Caco-2 (cell line): ENCODE data around the gene EXD3. TPM values are rescaled to one million over a fixed set of nuclear protein-coding genes. Genes with fewer than 3 reads are reported as not detected.

Experiments used
- BruUV-seq: library from RNA; stranded (reverse); fragments of 400-500 nt; replicated peaks from 2 replicates; lab custom pipeline; 2021; lab: Mats Ljungman, UMichigan
- CTCF ChIA-PET: fragments of 300-600 bp; sonication (Branson Sonifier 250); formaldehyde crosslinking; loops from one replicate; lab custom pipeline; 2022; ENCODE audit warnings: antibody characterized with exemption; lab: Charles Lee
- POLR2A ChIA-PET: fragments of 300-600 bp; sonication (Branson Sonifier 250); formaldehyde crosslinking; loops from one replicate; lab custom pipeline; 2022; ENCODE audit warnings: antibody characterized with exemption; lab: Charles Lee
- DNase-seq, 2 experiments: peaks; one replicate each; pipeline versions ENCODE4 v3.0.0 to v3.0.0-alpha.2; 2020 to 2022
- H3K27me3 ChIP-seq: replicated peaks from 2 replicates; pipeline ENCODE4 v1.6.0; 2011; ENCODE audit warnings: low read length; ENCODE audit not compliant: control insufficient read depth, insufficient read depth
- H3K36me3 ChIP-seq: 2 replicates; pipeline ENCODE4 v1.5.1; 2011; ENCODE audit warnings: low read length; ENCODE audit not compliant: control insufficient read depth, insufficient read depth
- H3K4me1 ChIP-seq: fragments of 250-450 bp; sonication (Bioruptor Pico); 2 replicates; pipeline ENCODE4 v1.5.1; 2020; ENCODE audit warnings: mild to moderate bottlenecking
- H3K4me3 ChIP-seq: 2 replicates; pipeline ENCODE4 v1.5.1; 2011; ENCODE audit warnings: low read depth, mild to moderate bottlenecking, control low read depth, low read length
- H3K9me3 ChIP-seq: fragments of 250-450 bp; sonication (Bioruptor Pico); 2 replicates; pipeline ENCODE4 v1.5.1; 2020; ENCODE audit warnings: mild to moderate bottlenecking, moderate library complexity
- H3K27ac Mint-ChIP-seq: one replicate; pipeline ENCODE4 v1.8.0; 2022; ENCODE audit warnings: mixed read lengths; ENCODE audit not compliant: unreplicated experiment
- H3K27me3 Mint-ChIP-seq: one replicate; pipeline ENCODE4 v1.8.0; 2022; ENCODE audit warnings: mixed read lengths; ENCODE audit not compliant: insufficient read depth, unreplicated experiment
- H3K36me3 Mint-ChIP-seq: one replicate; pipeline ENCODE4 v1.8.0; 2022; ENCODE audit warnings: mild to moderate bottlenecking, mixed read lengths; ENCODE audit not compliant: insufficient read depth, unreplicated experiment
- H3K4me1 Mint-ChIP-seq: one replicate; pipeline ENCODE4 v1.8.0; 2022; ENCODE audit warnings: low read depth, mixed read lengths; ENCODE audit not compliant: unreplicated experiment
- H3K4me3 Mint-ChIP-seq: one replicate; pipeline ENCODE4 v1.8.0; 2022; ENCODE audit warnings: mild to moderate bottlenecking, moderate library complexity, mixed read lengths; ENCODE audit not compliant: unreplicated experiment
- H3K9me3 Mint-ChIP-seq: one replicate; pipeline ENCODE4 v1.8.0; 2022; ENCODE audit warnings: mixed read lengths; ENCODE audit not compliant: unreplicated experiment
- intact Hi-C: fragments of 100-400 bp; cut with micrococcal nuclease; formaldehyde crosslinking; loops from one replicate; pipeline ENCODE4 v1.10.0; 2022; ENCODE audit not compliant: unreplicated experiment
- total RNA-seq: library from RNA; stranded (reverse); gene quantifications from 2 replicates; pipeline ENCODE4 v1.2.3, GENCODE V29; 2022
- TF ChIP-seq, protein P1 (sequence below), 2 experiments: fragments of 200-600 bp in 1 of 2; IDR thresholded peaks; 1 replicate in 1 of 2; 2 replicates in 1 of 2; pipeline versions ENCODE4 v1.5.1 to v1.8.0; 2011 to 2022; ENCODE audit warnings: antibody characterized with exemption in 1 of 2, control low read depth in 1 of 2, inconsistent platforms in 1 of 2, low read depth in 1 of 2, low read length in 1 of 2, mild to moderate bottlenecking in 1 of 2, moderate library complexity in 1 of 2; ENCODE audit not compliant: insufficient read depth in 1 of 2, severe bottlenecking in 1 of 2, unreplicated experiment in 1 of 2

The EXD3 gene
- total RNA-seq, 1 experiment from 2014 or later = 10.9 TPM

DNA sequence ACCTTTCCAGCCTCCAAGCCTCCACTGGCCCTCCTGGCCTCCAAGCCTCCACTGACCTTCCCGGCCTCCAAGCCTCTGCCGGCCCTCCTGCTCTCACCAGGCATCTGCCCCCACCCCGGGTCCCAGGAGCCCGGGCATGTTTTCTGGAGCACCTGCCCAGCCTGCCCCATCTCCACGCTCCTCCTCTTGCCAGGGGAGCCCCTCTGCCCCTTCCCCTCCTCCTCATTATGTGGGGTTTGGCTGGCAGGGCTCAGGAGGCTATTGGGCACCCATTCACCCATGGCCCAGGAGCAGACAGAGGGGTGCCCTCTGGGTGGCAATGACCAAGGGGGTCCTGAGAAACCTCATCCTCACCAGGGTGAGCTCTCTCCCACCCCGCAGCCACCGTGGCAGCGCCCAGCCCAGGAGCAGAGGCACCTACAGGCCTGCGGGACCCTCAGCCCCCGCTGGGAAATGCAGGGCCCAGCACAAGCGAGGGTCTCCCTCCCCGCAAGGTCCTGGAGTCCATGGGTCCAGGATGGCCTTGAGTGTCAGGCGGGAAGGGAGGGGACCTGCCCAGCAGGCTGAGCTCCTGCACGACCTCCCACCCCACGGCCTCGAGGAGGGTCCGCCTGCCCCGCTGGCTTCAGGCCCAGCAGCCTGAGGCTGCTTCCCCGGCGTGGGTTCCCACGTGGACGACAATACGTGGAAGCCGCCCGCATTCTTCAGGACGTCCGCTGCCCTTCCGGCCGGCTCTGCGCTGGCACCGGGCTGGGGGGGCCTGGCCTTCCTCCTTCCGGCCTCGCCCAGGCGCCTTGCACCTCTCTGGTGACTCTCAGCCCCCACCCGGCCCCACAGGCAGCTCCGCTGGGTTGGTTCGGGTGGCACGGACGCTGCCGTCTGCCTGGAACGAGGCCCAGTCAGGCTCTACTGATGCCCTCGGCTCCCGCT lies 69.5 kb downstream of the EXD3 start:
- no peaks in the 10 kb centered on the region for H3K36me3 Mint-ChIP-seq

GRCh38 chr9:137352511-137353222 lies 70.3 kb downstream of the EXD3 start:
- POLR2A ChIA-PET = no interaction called here
- intact Hi-C loops = no loop called here

More for the DNA sequence above, 69.5 kb downstream of the EXD3 start:
- H3K9me3 ChIP-seq = peaks cover 18% of the 10 kb centered on the region; the same call in 1 of the 2 replicates
- H3K4me3 ChIP-seq = no peak overlapping the region
- TF ChIP-seq, protein P1, sequence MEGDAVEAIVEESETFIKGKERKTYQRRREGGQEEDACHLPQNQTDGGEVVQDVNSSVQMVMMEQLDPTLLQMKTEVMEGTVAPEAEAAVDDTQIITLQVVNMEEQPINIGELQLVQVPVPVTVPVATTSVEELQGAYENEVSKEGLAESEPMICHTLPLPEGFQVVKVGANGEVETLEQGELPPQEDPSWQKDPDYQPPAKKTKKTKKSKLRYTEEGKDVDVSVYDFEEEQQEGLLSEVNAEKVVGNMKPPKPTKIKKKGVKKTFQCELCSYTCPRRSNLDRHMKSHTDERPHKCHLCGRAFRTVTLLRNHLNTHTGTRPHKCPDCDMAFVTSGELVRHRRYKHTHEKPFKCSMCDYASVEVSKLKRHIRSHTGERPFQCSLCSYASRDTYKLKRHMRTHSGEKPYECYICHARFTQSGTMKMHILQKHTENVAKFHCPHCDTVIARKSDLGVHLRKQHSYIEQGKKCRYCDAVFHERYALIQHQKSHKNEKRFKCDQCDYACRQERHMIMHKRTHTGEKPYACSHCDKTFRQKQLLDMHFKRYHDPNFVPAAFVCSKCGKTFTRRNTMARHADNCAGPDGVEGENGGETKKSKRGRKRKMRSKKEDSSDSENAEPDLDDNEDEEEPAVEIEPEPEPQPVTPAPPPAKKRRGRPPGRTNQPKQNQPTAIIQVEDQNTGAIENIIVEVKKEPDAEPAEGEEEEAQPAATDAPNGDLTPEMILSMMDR (IDR thresholded peaks at IDR 0.05; ENCODE audit: insufficient read depth in 1 of 2, low read depth in 1 of 2, low read length in 1 of 2, severe bottlenecking in 1 of 2, unreplicated experiment in 1 of 2) = no peak
- no peak overlapping the region for H3K27ac Mint-ChIP-seq
- H3K4me1 ChIP-seq = no peaks in the 10 kb centered on the region
- H3K4me3 Mint-ChIP-seq = no peak overlapping the region
- intact Hi-C loops = no loop called here
- no peaks in the 10 kb centered on the region for H3K36me3 ChIP-seq
- H3K4me1 Mint-ChIP-seq = no peaks in the 10 kb centered on the region
- no TSS peak for BruUV-seq
- H3K27me3 Mint-ChIP-seq = no peaks in the 10 kb centered on the region
- H3K9me3 Mint-ChIP-seq = peaks cover 33% of the 10 kb centered on the region
- no peak for DNase-seq
- no peaks in the 10 kb centered on the region for H3K27me3 ChIP-seq
- CTCF ChIA-PET = no interaction called here
- POLR2A ChIA-PET = no interaction called here

More at GRCh38 chr9:137352511-137353222, 70.3 kb downstream of the EXD3 start:
- Mint-ChIP-seq H3K4me3 (no peak overlapping the region), H3K36me3 (no peaks in the 10 kb centered on the region), H3K9me3 (peaks cover 25% of the 10 kb centered on the region), H3K27me3 (no peaks in the 10 kb centered on the region), H3K4me1 (no peaks in the 10 kb centered on the region), H3K27ac (no peak overlapping the region)
- Histone ChIP-seq H3K4me1 (no peaks in the 10 kb centered on the region), H3K9me3 (peaks cover 18% of the 10 kb centered on the region; the same call in 1 of the 2 replicates), H3K27me3 (no peaks in the 10 kb centered on the region), H3K36me3 (no peaks in the 10 kb centered on the region), H3K4me3 (no peak overlapping the region)
- CTCF ChIA-PET = no interaction called here
- TF ChIP-seq, protein P1 (IDR thresholded peaks at IDR 0.05; ENCODE audit: insufficient read depth in 1 of 2, low read depth in 1 of 2, low read length in 1 of 2, severe bottlenecking in 1 of 2, unreplicated experiment in 1 of 2) = no peak
- BruUV-seq = no TSS peak
- no peak for DNase-seq
